Measurements from ENCODE around the gene CTXN1. TPM values are rescaled to one million over a fixed set of nuclear protein-coding genes. Genes with fewer than 3 reads are reported as not detected.

Gene CTXN1
- total and polyA plus RNA-seq, 2 donors (not counting 1 experiment from before 2014, with no cell fraction given) = not detected

- Mint-ChIP-seq H3K27ac (peak overlapping the region; percentile 32), H3K4me1 (peaks cover 18% of the 10 kb centered on the region), H3K9me3 (ENCODE audit: insufficient read depth) (no peaks in the 10 kb centered on the region), H3K27me3 (no peaks in the 10 kb centered on the region), H3K4me3 (peak overlapping the region; percentile 76)
- Histone ChIP-seq H3K4me3 (ENCODE audit: control extremely low read depth in 1 of 5, extremely low read depth in 1 of 5, insufficient read depth in 1 of 5, low read depth in 2 of 5, low read length in 4 of 5) (no peak overlapping the region), H3K9ac (ENCODE audit: low read length) (no peak overlapping the region), H3K27ac (ENCODE audit: low read length in 2 of 2) (no peak overlapping the region), H3K27me3 (replicated peaks in 1 of 4; ENCODE audit: control extremely low read depth in 1 of 4, control insufficient read depth in 3 of 4, insufficient read depth in 4 of 4, low read length in 3 of 4) (no peaks in the 10 kb centered on the region), H3K79me2 (ENCODE audit: control insufficient read depth, insufficient read depth, low read length) (peaks cover 5% of the 10 kb centered on the region), H3K9me3 (ENCODE audit: control extremely low read depth in 1 of 3, control insufficient read depth in 2 of 3, insufficient read depth in 1 of 3, low read length in 2 of 3) (no peaks in the 10 kb centered on the region), H3K36me3 (replicated peaks in 1 of 2; ENCODE audit: control extremely low read depth in 1 of 2, control insufficient read depth in 1 of 2, extremely low read depth in 1 of 2, insufficient read depth in 2 of 2, low read length in 1 of 2) (peaks cover 2 to 27% of the 10 kb centered on the region in 2 experiments), H3K4me1 (ENCODE audit: control insufficient read depth in 2 of 2, insufficient read depth in 2 of 2, low read length in 2 of 2) (peaks cover 11 to 14% of the 10 kb centered on the region in 2 donors), H2AFZ (ENCODE audit: insufficient read depth, low read depth, low read length, poor library complexity, severe bottlenecking) (no peak overlapping the region), H3K4me2 (replicated peaks; ENCODE audit: low read depth, low read length, poor library complexity, severe bottlenecking) (peak overlapping the region; percentile 94), H4K20me1 (ENCODE audit: control insufficient read depth, insufficient read depth, low read length, poor library complexity, severe bottlenecking) (peaks cover 32% of the 10 kb centered on the region)
- CTCF ChIA-PET = interaction anchor here (1.1 to 1.8 kb wide), 5 partner anchors 9 to 73 kb away, joined by 3 to 9 read pairs (median 3); no protein-coding TSS in a partner anchor
- ATAC-seq (ENCODE audit: low read depth) (no peak), DNase-seq (no peak)
- intact Hi-C loops (cut with micrococcal nuclease) = no loop called here
- no peak for TF ChIP-seq EZH2 (IDR thresholded peaks at IDR 0.05; ENCODE audit: borderline replicate concordance, insufficient read depth, low read depth, low read length, poor library complexity, severe bottlenecking)
- no peak for TF ChIP-seq CTCF (IDR thresholded peaks at IDR 0.05)
- WGBS (ENCODE audit: insufficient coverage) = 96% methylated on average over 32 of the region's 32 CpGs
- POLR2A ChIA-PET = interaction anchor here (0.6 to 1.0 kb wide), 2 partner anchors 63 to 463 kb away, joined by 3 read pairs; partner anchors contain the start of gene RAB11B
Measured at GRCh38 chr19:7926727-7927604, 1.0 kb upstream of the CTXN1 start.
